HepG2 (cell line): Measurements from ENCODE around the gene TAOK3. TPM values are rescaled to one million over a fixed set of nuclear protein-coding genes. Genes with fewer than 3 reads are reported as not detected.
"Not testable (repeated sequence)": the region's sequence is repeated elsewhere in the genome, so short reads cannot be mapped to it uniquely, and the experiment has no call there.

Experiments
- ATAC-seq: fragments of 200-7000 bp; cut with Tn5 transposase; 3 replicates; pipeline ENCODE4 v1.9.1; 2020; ENCODE audit warnings: mild to moderate bottlenecking, moderate library complexity
- BruUV-seq: library from RNA; stranded (reverse); fragments of 400-500 nt; replicated peaks from 2 replicates; lab custom pipeline; 2021; lab: Mats Ljungman, UMichigan
- CTCF ChIA-PET: fragments of 300-600 bp; formaldehyde crosslinking; extraction: SDS; loops from one replicate; lab custom pipeline; 2021; ENCODE audit warnings: low total read pairs, inconsistent platforms, low intra/inter-chr PET ratio; lab: Yijun Ruan, JAX
- POLR2A ChIA-PET: fragments of 350-600 bp; sonication (Branson Sonifier 250); formaldehyde crosslinking; loops from one replicate; lab custom pipeline; 2020; ENCODE audit warnings: antibody characterized with exemption, inconsistent platforms; lab: Yijun Ruan, JAX
- DNase-seq: peaks from one replicate; pipeline ENCODE4 v3.0.0-alpha.2; 2015; ENCODE audit warnings: low spot score
- FAIRE-seq: peaks from 3 replicates; lab custom pipeline; 2011; peaks lifted over from hg19 to GRCh38; lab: Jason Lieb, UNC
- H2AFZ ChIP-seq: one replicate; pipeline ENCODE4 v1.6.1; 2011; ENCODE audit warnings: low read length, inconsistent platforms
- H3K27ac ChIP-seq: fragments of 300-600 bp; 3 replicates; pipeline ENCODE4 v1.8.0; 2011; ENCODE audit warnings: mixed run types, mild to moderate bottlenecking, mixed read lengths, low read length, inconsistent platforms; ENCODE audit not compliant: insufficient read depth; ENCODE audit errors: extremely low read length
- H3K27me3 ChIP-seq, 2 experiments: fragments of 200-600 bp in 1 of 2; 2 replicates in 1 of 2; 3 replicates in 1 of 2; pipeline versions ENCODE4 v1.6.0 to v1.8.0; 2011; ENCODE audit warnings: low read length in 2 of 2, mild to moderate bottlenecking in 2 of 2, moderate library complexity in 2 of 2, inconsistent platforms in 1 of 2; ENCODE audit not compliant: insufficient read depth in 2 of 2, control insufficient read depth in 1 of 2
- H3K36me3 ChIP-seq, 2 experiments: fragments of 200-600 bp in 1 of 2; replicated peaks in 1 of 2; 2 replicates in 1 of 2; 3 replicates in 1 of 2; pipeline versions ENCODE4 v1.5.1 to v1.8.0; 2011; ENCODE audit warnings: low read length in 2 of 2, inconsistent platforms in 1 of 2; ENCODE audit not compliant: insufficient read depth in 2 of 2, control insufficient read depth in 1 of 2
- H3K4me1 ChIP-seq: 2 replicates; pipeline ENCODE4 v1.5.1; 2012; ENCODE audit warnings: low read length, inconsistent platforms; ENCODE audit not compliant: insufficient read depth
- H3K4me2 ChIP-seq: 2 replicates; pipeline ENCODE4 v1.6.0; 2011; ENCODE audit warnings: low read depth, low read length, inconsistent platforms
- H3K4me3 ChIP-seq, 3 experiments: fragments of 200-600 bp in 1 of 3; sonication (generic), shearing (Covaris generic) in 1 of 3; replicated peaks in 1 of 3; 2 replicates each; pipeline ENCODE4 v1.5.1; 2011 to 2016; ENCODE audit warnings: low read length in 3 of 3, inconsistent platforms in 2 of 3, low read depth in 2 of 3, mild to moderate bottlenecking in 2 of 3, control low read depth in 1 of 3, mixed read lengths in 1 of 3; ENCODE audit not compliant: insufficient read depth in 1 of 3
- H3K79me2 ChIP-seq: one replicate; pipeline ENCODE4 v1.6.1; 2011; ENCODE audit warnings: low read length, inconsistent platforms; ENCODE audit not compliant: insufficient read depth
- H3K9ac ChIP-seq: 2 replicates; pipeline ENCODE4 v1.6.0; 2011; ENCODE audit warnings: mild to moderate bottlenecking, low read depth, low read length, inconsistent platforms; ENCODE audit not compliant: insufficient read depth
- H3K9me3 ChIP-seq: 2 replicates; pipeline ENCODE4 v1.5.1; 2012; ENCODE audit warnings: mild to moderate bottlenecking, low read length
- H4K20me1 ChIP-seq: 2 replicates; pipeline ENCODE4 v1.6.0; 2011; ENCODE audit warnings: inconsistent platforms, mild to moderate bottlenecking, low read length, moderate library complexity; ENCODE audit not compliant: insufficient read depth
- AGO1 ChIP-seq: fragments of 200-400 bp; formaldehyde crosslinking; IDR thresholded peaks from 2 replicates; pipeline ENCODE4 v1.6.1; 2017; ENCODE audit warnings: mild to moderate bottlenecking, low read depth, low read length, moderate library complexity; ENCODE audit not compliant: poor library complexity, severe bottlenecking
- CHD4 ChIP-seq: fragments of 200-600 bp; sonication (generic); IDR thresholded peaks from 2 replicates; pipeline ENCODE4 v1.7.0; 2017; ENCODE audit warnings: mild to moderate bottlenecking, low read length, borderline replicate concordance
- KDM1A ChIP-seq: IDR thresholded peaks from 2 replicates; pipeline ENCODE4 v1.6.1; 2016; ENCODE audit warnings: missing compliant biosample characterization
- LCORL ChIP-seq, 2 experiments: fragments of 450-650 bp in 1 of 2; sonication (generic) in 1 of 2; formaldehyde crosslinking in 1 of 2; IDR thresholded peaks; 2 replicates each; pipeline versions ENCODE4 v1.5.0 to v1.6.1; 2017 to 2020; ENCODE audit warnings: antibody characterized with exemption in 1 of 2, missing genetic modification reagents in 1 of 2
- NBN ChIP-seq: fragments of 450-650 bp; conservative IDR thresholded peaks from 2 replicates; pipeline ENCODE4 v1.6.1; 2017
- TP53 ChIP-seq: sonication (generic); formaldehyde crosslinking; conservative IDR thresholded peaks from 2 replicates; pipeline ENCODE4 v1.4.0; 2020; ENCODE audit warnings: missing genetic modification reagents
- ZMYM3 ChIP-seq: sonication (generic); formaldehyde crosslinking; IDR thresholded peaks from 2 replicates; pipeline ENCODE4 v1.5.1; 2020; ENCODE audit warnings: mild to moderate bottlenecking, missing genetic modification reagents
- ZNF549 ChIP-seq: sonication (generic); formaldehyde crosslinking; IDR thresholded peaks from 2 replicates; pipeline ENCODE4 v1.5.0; 2020; ENCODE audit warnings: missing genetic modification reagents
- WGBS: methylation state at CpG from one replicate; pipeline ENCODE4 v1.1.6; 2017; ENCODE audit warnings: low lambda C conversion rate; 5-methylcytosine and 5-hydroxymethylcytosine counted together
- in situ Hi-C: cut with HindIII; loops from 2 replicates; pipeline ENCODE4 v1.10.0; 2017; ENCODE audit warnings: low pct_unique_long_range_greater_than_20kb; ENCODE audit not compliant: extremely low pct_ligation_motif_present
- intact Hi-C: fragments of 100-400 bp; cut with micrococcal nuclease; formaldehyde crosslinking; loops from one replicate; pipeline ENCODE4 v1.10.0; 2022; ENCODE audit not compliant: unreplicated experiment
- polyA plus RNA-seq, 8 experiments: library from polyadenylated mRNA; depleted of rRNA in 3 of 8; stranded (reverse) in 7 of 8; unstranded in 1 of 8; fragments of >200 nt; fragmentation: Illumina TruSeq in 4 of 8; extraction: Trizol in 4 of 8; gene quantifications; 2 replicates each; pipeline versions ENCODE4 v1.2.1 to v1.2.3, GENCODE V29; 2011 to 2016; ENCODE audit warnings: low read depth in 4 of 8, missing spikeins in 1 of 8, mixed read lengths in 1 of 8; ENCODE audit not compliant: insufficient read depth in 1 of 8
- total RNA-seq, 5 experiments: library from RNA; depleted of rRNA; stranded (reverse); fragments of >200 nt; fragmentation: Illumina TruSeq; extraction: Trizol; gene quantifications; 2 replicates each; pipeline ENCODE4 v1.2.3, GENCODE V29; 2016; ENCODE audit warnings: low read depth in 1 of 5
- TF ChIP-seq, protein P1 (sequence below): IDR thresholded peaks from 2 replicates; pipeline ENCODE4 v1.6.1; 2016; ENCODE audit warnings: low read depth
- TF ChIP-seq, protein P2 (sequence below): sonication (generic); formaldehyde crosslinking; IDR thresholded peaks from 2 replicates; pipeline ENCODE4 v1.4.0; 2020; ENCODE audit warnings: missing genetic modification reagents

The TAOK3 gene
- total and polyA plus RNA-seq, 2 of the 13 experiments (the other 11 are each of a cell fraction or from before 2014, with no cell fraction given) = 10.4 to 12.3 TPM

DNA sequence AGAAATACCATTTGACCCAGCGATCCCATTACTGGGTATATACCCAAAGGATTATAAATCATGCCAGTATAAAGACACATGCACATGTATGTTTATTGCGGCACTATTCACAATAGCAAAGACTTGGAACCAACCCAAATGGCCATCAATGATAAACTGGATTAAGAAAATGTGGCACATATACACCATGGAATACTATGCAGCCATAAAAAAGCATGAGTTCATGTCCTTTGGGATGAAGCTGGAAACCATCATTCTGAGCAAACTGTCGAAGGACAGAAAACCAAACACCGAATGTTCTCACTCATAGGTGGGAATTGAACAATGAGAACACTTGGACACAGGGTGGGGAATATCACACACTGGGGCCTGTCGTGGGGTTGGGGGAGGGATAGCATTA, 243.3 kb downstream of the TAOK3 start:
- H3K27ac ChIP-seq, CTCF ChIA-PET, H3K36me3 ChIP-seq, H3K4me2 ChIP-seq, BruUV-seq, intact Hi-C loops, FAIRE-seq, H3K27me3 ChIP-seq, H4K20me1 ChIP-seq: not testable (repeated sequence)
- 0 out of 2 replicates have a peak, but pooled peaks have one; percentile 39 for TF ChIP-seq KDM1A (CRISPR knock-in tag)
- TF ChIP-seq ZMYM3 = peak; percentile 61
- TF ChIP-seq, all 625 proteins: peak for 2; not testable (repeated sequence) for 623
- POLR2A ChIA-PET = interaction anchor here (1.0 kb wide), 1 partner anchor 9 kb away, joined by 3 read pairs; no protein-coding TSS in a partner anchor
- DNase-seq, in situ Hi-C loops, H3K4me3 ChIP-seq, H3K9me3 ChIP-seq, ATAC-seq, H2AFZ ChIP-seq, H3K9ac ChIP-seq: not testable (repeated sequence)
- H3K4me1 ChIP-seq = peaks cover 82% of the 10 kb centered on the region
- H3K79me2 ChIP-seq = peaks cover 10% of the 10 kb centered on the region
- 98% methylated on average over 5 of the region's 5 CpGs for WGBS

DNA sequence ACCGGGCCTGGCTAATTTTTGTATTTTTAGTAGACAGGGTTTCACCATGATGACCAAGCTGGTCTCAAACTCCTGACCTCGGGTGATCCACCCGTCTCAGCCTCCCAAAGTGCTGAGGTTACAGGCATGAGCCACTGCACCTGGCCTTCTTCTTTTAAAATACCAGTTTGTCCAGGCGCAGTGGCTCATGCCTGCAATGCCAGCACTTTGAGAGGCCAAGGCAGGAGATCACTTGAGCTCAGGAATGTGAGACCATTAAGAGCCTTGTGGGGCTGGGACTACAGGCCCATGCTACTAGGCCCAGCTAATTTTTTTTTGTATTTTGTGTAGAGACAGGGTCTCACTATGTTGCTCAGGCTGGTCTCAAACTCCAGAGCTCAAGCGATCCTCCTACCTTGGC, 244.8 kb downstream of the TAOK3 start:
- DNase-seq (no peak), FAIRE-seq (no peak), ATAC-seq (no peak)
- CTCF ChIA-PET = no interaction called here
- H3K9ac ChIP-seq = no peak overlapping the region
- H3K27me3 ChIP-seq = no peaks in the 10 kb centered on the region
- no peak overlapping the region for H3K27ac ChIP-seq
- WGBS = 89% methylated on average over 5 of the region's 5 CpGs
- in situ Hi-C loops = no loop called here
- no peak overlapping the region for H2AFZ ChIP-seq
- TF ChIP-seq, protein P1, sequence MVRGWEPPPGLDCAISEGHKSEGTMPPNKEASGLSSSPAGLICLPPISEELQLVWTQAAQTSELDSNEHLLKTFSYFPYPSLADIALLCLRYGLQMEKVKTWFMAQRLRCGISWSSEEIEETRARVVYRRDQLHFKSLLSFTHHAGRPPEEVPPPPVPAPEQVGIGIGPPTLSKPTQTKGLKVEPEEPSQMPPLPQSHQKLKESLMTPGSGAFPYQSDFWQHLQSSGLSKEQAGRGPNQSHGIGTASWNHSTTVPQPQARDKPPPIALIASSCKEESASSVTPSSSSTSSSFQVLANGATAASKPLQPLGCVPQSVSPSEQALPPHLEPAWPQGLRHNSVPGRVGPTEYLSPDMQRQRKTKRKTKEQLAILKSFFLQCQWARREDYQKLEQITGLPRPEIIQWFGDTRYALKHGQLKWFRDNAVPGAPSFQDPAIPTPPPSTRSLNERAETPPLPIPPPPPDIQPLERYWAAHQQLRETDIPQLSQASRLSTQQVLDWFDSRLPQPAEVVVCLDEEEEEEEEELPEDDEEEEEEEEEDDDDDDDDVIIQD = no peak
- no peak for TF ChIP-seq AGO1
- TF ChIP-seq ZNF549 = no peak
- TF ChIP-seq TP53 (CRISPR knock-in tag) = no peak
- no peak for TF ChIP-seq CHD4
- TF ChIP-seq, protein P2, sequence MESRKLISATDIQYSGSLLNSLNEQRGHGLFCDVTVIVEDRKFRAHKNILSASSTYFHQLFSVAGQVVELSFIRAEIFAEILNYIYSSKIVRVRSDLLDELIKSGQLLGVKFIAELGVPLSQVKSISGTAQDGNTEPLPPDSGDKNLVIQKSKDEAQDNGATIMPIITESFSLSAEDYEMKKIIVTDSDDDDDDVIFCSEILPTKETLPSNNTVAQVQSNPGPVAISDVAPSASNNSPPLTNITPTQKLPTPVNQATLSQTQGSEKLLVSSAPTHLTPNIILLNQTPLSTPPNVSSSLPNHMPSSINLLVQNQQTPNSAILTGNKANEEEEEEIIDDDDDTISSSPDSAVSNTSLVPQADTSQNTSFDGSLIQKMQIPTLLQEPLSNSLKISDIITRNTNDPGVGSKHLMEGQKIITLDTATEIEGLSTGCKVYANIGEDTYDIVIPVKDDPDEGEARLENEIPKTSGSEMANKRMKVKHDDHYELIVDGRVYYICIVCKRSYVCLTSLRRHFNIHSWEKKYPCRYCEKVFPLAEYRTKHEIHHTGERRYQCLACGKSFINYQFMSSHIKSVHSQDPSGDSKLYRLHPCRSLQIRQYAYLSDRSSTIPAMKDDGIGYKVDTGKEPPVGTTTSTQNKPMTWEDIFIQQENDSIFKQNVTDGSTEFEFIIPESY (CRISPR knock-in tag) = no peak
- no peak for TF ChIP-seq LCORL (IDR thresholded peaks at IDR 0.05)
- TF ChIP-seq LCORL (CRISPR knock-in tag; IDR thresholded peaks at IDR 0.05) = no peak
- TF ChIP-seq NBN = no peak
- H4K20me1 ChIP-seq = no peaks in the 10 kb centered on the region
- H3K9me3 ChIP-seq = no peaks in the 10 kb centered on the region
- H3K79me2 ChIP-seq = peaks cover 2% of the 10 kb centered on the region
- H3K4me1 ChIP-seq = peaks cover 83% of the 10 kb centered on the region
- no peak overlapping the region for H3K4me2 ChIP-seq
- BruUV-seq = no TSS peak
- intact Hi-C loops = no loop called here
- no peaks in the 10 kb centered on the region; a peak in 1 of 5 replicates for H3K36me3 ChIP-seq
- POLR2A ChIA-PET = interaction anchor here (5.3 kb wide), 1 partner anchor 10 kb away, joined by 103 read pairs; the partner anchor contains the start of gene PEBP1
- H3K4me3 ChIP-seq = no peak overlapping the region
